Measurements from ENCODE around the gene MEPCE. TPM values are rescaled to one million over a fixed set of nuclear protein-coding genes. Genes with fewer than 3 reads are reported as not detected.
A peak's percentile ranks its signal among the peaks of the same experiment; 100 is the strongest.

Gene MEPCE
- polyA plus RNA-seq, 1 experiment, result 19.1 TPM

DNA sequence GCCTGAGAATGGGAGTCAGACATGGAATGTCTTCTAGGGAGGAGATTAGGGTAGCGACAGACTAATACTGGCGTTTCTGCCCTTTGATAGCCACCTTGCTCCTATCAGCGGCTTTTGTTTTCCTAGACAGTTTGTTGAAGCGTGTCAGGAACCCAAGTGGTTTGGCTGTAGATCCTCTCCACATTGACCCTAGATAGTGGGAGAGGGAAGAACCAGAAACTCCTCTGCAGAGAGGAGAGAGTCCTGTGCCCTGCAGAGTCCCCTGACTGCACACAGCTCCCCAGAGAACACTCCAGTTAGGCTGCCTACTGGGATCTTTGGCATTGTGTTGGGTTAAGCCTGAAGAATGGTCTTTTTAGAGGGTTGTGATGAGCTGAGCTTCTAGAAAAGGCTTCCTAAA, 2.4 kb downstream of the MEPCE start:
- DNase-seq (ENCODE audit: low read depth), result no peak
- TF ChIP-seq, protein P1, sequence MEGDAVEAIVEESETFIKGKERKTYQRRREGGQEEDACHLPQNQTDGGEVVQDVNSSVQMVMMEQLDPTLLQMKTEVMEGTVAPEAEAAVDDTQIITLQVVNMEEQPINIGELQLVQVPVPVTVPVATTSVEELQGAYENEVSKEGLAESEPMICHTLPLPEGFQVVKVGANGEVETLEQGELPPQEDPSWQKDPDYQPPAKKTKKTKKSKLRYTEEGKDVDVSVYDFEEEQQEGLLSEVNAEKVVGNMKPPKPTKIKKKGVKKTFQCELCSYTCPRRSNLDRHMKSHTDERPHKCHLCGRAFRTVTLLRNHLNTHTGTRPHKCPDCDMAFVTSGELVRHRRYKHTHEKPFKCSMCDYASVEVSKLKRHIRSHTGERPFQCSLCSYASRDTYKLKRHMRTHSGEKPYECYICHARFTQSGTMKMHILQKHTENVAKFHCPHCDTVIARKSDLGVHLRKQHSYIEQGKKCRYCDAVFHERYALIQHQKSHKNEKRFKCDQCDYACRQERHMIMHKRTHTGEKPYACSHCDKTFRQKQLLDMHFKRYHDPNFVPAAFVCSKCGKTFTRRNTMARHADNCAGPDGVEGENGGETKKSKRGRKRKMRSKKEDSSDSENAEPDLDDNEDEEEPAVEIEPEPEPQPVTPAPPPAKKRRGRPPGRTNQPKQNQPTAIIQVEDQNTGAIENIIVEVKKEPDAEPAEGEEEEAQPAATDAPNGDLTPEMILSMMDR (IDR thresholded peaks at IDR 0.05; ENCODE audit: insufficient read depth, low read depth, low read length), result no peak
- no peak overlapping the region for H3K4me3 ChIP-seq (ENCODE audit: low read depth, low read length)
- no peaks in the 10 kb centered on the region for H3K27me3 ChIP-seq (ENCODE audit: control insufficient read depth, insufficient read depth, low read length)
- H3K36me3 ChIP-seq (ENCODE audit: control insufficient read depth, insufficient read depth, low read length), result peaks cover 19% of the 10 kb centered on the region
- ChIA-PET POLR2A (no interaction called here), CTCF (no interaction called here)

DNA sequence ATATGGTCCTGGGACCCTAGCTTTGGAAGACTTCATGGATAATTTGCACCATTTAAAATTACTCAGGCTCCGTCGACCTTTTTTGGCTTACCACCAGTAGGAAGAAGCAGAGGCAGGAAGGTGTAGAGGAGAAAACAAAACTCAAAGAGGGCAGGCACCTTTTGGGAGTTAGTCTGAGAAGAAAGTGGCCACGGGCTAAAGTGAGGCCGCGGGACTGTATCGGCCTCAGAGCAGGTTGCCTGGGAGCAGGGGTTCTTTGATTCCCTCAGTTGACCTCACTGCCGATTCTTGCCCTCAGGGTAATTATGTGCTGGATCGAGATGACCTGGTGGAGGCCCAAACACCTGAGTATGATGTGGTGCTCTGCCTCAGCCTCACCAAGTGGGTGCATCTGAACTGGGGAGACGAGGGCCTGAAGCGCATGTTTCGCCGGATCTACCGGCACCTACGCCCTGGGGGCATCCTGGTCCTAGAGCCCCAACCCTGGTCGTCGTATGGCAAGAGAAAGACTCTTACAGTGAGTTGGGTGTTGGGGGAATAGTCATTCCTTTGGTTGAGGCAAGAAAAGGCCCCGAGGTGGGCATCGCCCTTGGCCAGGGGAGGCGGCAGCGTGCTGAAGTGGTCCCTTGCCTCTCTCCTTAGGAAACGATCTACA, 3.1 kb downstream of the MEPCE start:
- no peak overlapping the region for H3K4me3 ChIP-seq (ENCODE audit: low read depth, low read length)
- TF ChIP-seq, protein P1 (IDR thresholded peaks at IDR 0.05; ENCODE audit: insufficient read depth, low read depth, low read length), result no peak
- POLR2A ChIA-PET, result no interaction called here
- H3K27me3 ChIP-seq (ENCODE audit: control insufficient read depth, insufficient read depth, low read length), result no peaks in the 10 kb centered on the region
- peaks cover 19% of the 10 kb centered on the region for H3K36me3 ChIP-seq (ENCODE audit: control insufficient read depth, insufficient read depth, low read length)
- CTCF ChIA-PET, result no interaction called here
- no peak for DNase-seq (ENCODE audit: low read depth)

DNA sequence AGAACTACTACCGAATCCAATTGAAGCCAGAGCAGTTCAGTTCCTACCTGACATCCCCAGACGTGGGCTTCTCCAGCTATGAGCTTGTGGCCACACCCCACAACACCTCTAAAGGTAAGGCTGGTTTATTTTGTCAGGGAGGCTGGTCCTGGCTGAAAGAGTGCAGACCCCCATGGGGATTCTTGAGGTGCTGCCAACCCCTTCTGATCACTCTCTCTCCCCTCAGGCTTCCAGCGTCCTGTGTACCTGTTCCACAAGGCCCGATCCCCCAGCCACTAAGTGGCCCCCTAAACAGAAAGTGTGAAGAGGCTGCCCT, 3.6 kb downstream of the MEPCE start:
- Histone ChIP-seq H3K36me3 (ENCODE audit: control insufficient read depth, insufficient read depth, low read length) (peaks cover 19% of the 10 kb centered on the region), H3K27me3 (ENCODE audit: control insufficient read depth, insufficient read depth, low read length) (no peaks in the 10 kb centered on the region), H3K4me3 (ENCODE audit: low read depth, low read length) (no peak overlapping the region)
- TF ChIP-seq, protein P1 (IDR thresholded peaks at IDR 0.05; ENCODE audit: insufficient read depth, low read depth, low read length), result no peak
- ChIA-PET CTCF (no interaction called here), POLR2A (no interaction called here)
- DNase-seq (ENCODE audit: low read depth), result no peak

DNA sequence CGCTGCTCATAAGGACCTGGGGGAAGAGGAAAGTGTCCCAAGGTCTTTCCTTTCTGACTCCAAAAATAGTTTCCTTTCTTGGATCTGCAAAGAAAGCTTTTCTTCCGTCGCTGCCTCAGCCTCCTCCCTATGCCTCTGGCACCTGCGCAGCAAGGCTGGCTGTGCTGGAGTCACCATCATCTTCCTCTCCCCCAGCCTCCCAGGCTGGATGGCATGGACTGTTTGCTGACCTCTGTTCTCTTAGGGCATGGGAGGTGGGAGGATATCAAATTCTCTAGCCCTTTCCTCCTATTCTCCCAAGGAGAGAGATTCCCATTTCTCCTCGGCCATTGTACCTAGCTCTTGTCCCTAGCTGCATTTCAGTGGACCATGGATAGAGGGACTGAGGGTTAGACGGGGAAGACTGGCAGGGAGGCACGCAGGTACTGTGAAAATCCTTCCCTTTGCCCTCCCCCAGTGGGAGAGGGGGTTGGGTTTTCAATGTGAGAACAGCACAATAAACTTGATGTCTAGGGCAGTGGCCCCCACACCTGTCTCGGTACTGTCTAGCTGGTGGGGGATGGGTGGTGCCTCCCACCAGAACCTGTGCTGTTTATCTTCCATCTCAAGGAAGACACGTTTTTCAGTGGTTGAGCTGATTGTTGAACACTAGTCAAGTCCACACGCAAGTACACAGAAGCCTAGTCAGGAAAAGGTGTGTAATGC, 4.1 kb downstream of the MEPCE start:
- POLR2A ChIA-PET, result no interaction called here
- Histone ChIP-seq H3K36me3 (ENCODE audit: control insufficient read depth, insufficient read depth, low read length) (peaks cover 19% of the 10 kb centered on the region), H3K27me3 (ENCODE audit: control insufficient read depth, insufficient read depth, low read length) (no peaks in the 10 kb centered on the region), H3K4me3 (ENCODE audit: low read depth, low read length) (no peak overlapping the region)
- CTCF ChIA-PET, result interaction anchor here (1.4 kb wide), 1 partner anchor 16 kb away, joined by 5 read pairs; no protein-coding TSS in a partner anchor
- no peak for DNase-seq (ENCODE audit: low read depth)
- TF ChIP-seq, protein P1 (IDR thresholded peaks at IDR 0.05; ENCODE audit: insufficient read depth, low read depth, low read length), result no peak

DNA sequence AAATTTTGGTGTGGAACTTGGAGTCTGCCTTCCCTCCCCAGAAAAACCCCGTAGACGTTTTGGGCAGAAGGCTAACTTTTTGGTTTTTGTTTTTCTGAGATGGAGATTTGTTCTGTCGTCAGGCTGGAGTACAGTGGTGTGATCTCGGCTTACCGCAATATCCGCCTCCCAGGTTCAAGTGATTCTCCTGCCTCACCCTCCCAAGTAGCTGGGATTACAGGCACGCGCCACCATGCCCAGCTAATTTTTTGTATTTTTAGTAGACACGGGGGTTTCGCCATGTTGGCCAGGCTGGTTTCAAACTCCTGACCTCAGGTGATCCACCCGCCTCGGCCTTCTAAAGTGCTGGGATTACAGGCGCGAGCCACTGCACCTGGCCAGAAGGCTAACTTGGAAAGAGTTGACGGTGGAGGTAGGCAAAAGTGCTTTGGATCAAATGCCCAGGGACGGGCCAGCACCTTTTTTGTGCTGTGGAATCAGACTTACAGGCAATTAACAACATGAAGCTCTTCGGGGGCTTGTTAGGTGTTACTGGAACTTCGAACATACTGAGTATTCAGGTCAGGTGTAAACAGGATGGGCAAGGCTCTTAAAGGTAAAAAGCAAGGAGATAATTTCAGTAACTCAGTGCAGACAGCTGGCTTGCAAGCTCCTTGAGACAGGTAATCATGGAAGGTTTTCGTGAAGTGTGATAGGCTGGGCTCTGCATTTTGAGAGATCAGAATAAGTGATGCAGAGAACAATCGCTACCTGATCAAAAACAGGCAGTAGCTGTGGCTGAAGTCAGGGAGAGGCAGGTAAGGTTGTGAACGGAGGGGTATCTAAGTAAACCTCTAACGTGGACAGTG, 4.9 kb downstream of the MEPCE start:
- Histone ChIP-seq H3K36me3 (ENCODE audit: control insufficient read depth, insufficient read depth, low read length) (peaks cover 19% of the 10 kb centered on the region), H3K27me3 (ENCODE audit: control insufficient read depth, insufficient read depth, low read length) (no peaks in the 10 kb centered on the region), H3K4me3 (ENCODE audit: low read depth, low read length) (peak overlapping the region; percentile 77; the same call in 1 of the 2 replicates)
- TF ChIP-seq, protein P1 (IDR thresholded peaks at IDR 0.05; ENCODE audit: insufficient read depth, low read depth, low read length), result no peak
- CTCF ChIA-PET, result interaction anchor here (1.4 kb wide), 1 partner anchor 15 kb away, joined by 5 read pairs; no protein-coding TSS in a partner anchor
- POLR2A ChIA-PET, result no interaction called here
- no peak for DNase-seq (ENCODE audit: low read depth)

Measured in BJ (cell line).